GM18507 (cell line): ENCODE data around the gene ENPP6.

ENCODE experiments used
- DNase-seq: peaks from one replicate; pipeline ENCODE4 v3.0.0; 2011; ENCODE audit warnings: low read depth; ENCODE audit not compliant: insufficient read length; ENCODE audit errors: extremely low spot score
- FAIRE-seq: peaks from 2 replicates; lab custom pipeline; 2011; peaks lifted over from hg19 to GRCh38; lab: Jason Lieb, UNC

Gene ENPP6

DNA sequence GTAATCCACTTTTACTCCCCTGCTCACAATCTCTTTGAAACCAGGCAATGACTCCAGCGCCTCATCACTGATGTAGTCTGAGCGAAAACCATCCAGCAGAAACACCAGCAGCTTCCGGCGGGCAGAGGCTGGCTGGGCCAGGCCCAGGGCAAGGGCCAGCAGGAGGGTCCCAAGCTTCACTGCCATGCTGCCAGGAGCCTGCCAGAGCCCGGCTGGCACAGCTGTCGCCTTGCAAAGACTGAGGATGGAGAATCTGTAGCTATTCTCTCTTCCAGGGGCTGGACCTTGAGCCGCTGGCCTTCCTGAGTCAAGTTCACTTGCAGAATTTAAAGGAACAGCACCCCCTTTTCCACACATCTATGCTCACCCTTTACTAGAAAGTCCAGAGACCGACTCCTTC lies at the start of gene ENPP6:
Gene ENPP6, minus strand, starts transcription at position 240 of the 400 bp plus-strand sequence. Its CDS starts 54 bp downstream, at position 186.
- DNase-seq = no peak
- FAIRE-seq = no peak

GRCh38 chr4:184267206-184267608 lies 49.5 kb upstream of the ENPP6 start:
- DNase-seq (no peak), FAIRE-seq (peak; percentile 80)

GRCh38 chr4:184265546-184266351 lies 48.1 kb upstream of the ENPP6 start:
- FAIRE-seq = peak; percentile 75
- no peak for DNase-seq

- FAIRE-seq (peak; percentile 87), DNase-seq (peak; percentile 57)
Observed at GRCh38 chr4:184263910-184264732, 46.4 kb upstream of the ENPP6 start.

GRCh38 chr4:184263461-184263860 lies 45.8 kb upstream of the ENPP6 start:
- DNase-seq (no peak), FAIRE-seq (no peak)

DNA sequence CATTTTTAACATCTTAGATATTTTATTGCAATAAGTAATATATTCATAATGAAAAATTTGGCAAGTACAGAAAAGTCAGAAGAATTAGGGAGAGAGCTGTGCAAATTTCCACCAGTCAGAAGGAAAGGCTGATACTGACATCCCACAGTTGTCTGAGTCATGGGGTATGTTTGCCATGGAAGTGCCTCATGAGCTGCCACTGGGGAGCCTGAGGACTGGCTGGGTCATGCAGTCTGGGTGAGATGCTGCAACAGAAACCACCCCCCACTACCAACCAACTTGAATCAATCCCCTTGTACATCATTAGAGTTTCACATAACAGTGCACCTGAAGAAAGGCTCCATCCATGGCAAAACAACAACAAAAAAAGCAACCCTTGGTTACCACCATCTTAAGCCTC lies 45.2 kb upstream of the ENPP6 start:
- DNase-seq (no peak), FAIRE-seq (peak; percentile 12)

DNA sequence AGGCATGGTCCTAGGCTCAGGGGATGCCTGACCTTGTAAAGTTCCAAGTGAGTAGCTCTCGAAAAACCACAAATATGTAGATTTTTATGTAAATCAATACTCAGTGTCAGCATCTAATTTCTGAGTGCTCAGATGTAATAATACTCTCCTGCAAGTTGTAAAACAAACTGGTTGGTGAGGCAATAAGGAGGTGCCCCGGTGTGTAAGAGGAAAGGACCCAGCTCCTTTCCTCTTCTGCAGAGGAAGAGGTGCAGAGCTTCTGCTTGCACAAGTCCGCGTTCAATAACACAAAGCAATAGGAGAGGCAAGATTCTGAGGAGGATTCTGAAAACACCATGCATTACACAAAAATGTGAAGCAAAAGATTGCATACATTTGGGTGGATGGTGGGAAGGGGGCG lies 43.6 kb upstream of the ENPP6 start:
- DNase-seq = no peak

DNA sequence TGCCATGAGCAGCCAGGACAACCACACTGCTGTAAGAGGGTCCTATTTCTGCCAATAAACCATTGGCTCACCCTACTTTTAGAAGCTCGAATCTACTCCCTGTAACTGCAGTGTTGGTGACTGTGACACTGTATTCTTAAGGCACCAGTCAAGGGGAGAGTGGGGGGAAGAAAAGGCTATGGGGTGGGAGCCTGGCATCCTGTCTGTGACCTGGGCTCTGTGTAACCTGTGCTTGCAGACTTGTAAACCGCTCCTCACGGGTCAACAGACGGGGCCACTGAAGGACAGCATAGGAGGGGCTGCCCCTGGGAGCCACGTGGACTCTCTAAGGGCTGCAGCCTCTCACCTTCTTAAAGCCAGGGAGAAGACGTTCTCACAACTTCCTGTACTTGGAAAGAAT lies 42.2 kb upstream of the ENPP6 start:
- FAIRE-seq (no peak), DNase-seq (no peak)

More for the DNA sequence above, 43.6 kb upstream of the ENPP6 start:
- no peak for FAIRE-seq

DNA sequence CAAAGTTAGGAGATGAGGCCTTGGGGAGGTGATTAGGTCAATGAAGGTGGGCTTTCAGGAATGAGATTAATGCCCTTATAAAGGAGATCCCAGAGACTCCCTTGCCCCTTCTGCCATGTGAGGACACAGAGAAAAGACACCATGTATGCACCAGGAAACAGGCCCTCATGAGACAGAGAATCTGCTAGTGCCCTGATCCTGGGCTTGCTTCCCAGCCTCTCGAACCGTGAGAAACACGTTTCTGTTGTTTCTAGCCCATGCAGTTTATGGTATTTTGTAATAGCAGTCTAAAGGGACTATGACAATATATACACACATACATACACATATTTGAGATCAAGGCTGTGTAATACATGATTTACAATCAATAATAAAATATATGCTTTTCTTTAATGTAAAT lies 41.4 kb upstream of the ENPP6 start:
- DNase-seq = no peak
- no peak for FAIRE-seq

GRCh38 chr4:184255871-184256642 lies 38.4 kb upstream of the ENPP6 start:
- DNase-seq (no peak), FAIRE-seq (no peak)

GRCh38 chr4:184255361-184255760 lies 37.7 kb upstream of the ENPP6 start:
- DNase-seq = no peak
- no peak for FAIRE-seq

GRCh38 chr4:184253072-184253420 lies 35.4 kb upstream of the ENPP6 start:
- DNase-seq = no peak
- no peak for FAIRE-seq

DNA sequence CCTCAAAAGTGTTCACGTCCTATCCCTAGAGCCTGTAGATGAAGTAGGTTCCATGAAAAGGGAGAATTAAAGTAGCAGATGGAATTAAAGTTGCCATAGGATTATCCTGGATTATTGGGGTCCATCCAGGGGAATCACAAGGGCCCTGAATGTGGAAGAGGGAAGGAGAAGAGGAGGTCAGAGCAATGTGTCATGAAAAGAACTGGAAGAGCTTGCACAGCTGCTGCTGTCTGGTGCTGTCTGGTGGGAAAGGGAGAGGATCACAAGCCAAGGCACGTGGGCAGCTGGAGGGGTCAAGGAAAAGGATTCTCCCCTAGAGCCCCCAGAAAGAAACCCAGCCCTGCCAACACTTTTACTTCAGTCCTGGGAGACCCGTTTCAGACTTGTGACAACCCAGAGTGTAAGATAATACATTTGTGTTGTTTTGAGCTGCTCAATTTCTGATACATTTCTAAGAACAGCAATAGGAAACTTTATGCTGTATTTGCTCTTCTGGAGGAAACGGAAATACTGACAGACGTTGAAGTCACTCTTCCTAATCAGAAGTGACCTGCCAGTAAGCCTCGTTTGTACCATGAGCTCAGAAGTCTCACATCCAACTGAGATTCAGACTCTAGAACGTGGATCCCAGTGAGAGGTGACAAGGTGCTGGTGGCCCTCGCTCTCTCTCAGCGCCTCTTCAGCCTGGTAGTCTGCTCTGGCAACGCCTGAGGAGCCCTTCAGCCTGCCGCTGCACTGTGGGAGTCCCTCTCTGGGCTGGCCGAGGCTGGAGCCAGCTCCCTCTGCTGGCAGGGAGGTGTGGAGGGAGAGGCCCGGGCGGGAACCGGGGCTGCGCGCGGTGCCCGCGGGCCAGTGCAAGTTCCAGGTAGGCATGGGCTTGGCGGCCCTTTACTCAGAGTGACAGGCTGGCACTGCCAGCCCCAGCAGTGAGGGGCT lies 34.7 kb upstream of the ENPP6 start:
- DNase-seq (no peak), FAIRE-seq (no peak)

GRCh38 chr4:184251670-184251980 lies 34.0 kb upstream of the ENPP6 start:
- DNase-seq (no peak), FAIRE-seq (no peak)

DNA sequence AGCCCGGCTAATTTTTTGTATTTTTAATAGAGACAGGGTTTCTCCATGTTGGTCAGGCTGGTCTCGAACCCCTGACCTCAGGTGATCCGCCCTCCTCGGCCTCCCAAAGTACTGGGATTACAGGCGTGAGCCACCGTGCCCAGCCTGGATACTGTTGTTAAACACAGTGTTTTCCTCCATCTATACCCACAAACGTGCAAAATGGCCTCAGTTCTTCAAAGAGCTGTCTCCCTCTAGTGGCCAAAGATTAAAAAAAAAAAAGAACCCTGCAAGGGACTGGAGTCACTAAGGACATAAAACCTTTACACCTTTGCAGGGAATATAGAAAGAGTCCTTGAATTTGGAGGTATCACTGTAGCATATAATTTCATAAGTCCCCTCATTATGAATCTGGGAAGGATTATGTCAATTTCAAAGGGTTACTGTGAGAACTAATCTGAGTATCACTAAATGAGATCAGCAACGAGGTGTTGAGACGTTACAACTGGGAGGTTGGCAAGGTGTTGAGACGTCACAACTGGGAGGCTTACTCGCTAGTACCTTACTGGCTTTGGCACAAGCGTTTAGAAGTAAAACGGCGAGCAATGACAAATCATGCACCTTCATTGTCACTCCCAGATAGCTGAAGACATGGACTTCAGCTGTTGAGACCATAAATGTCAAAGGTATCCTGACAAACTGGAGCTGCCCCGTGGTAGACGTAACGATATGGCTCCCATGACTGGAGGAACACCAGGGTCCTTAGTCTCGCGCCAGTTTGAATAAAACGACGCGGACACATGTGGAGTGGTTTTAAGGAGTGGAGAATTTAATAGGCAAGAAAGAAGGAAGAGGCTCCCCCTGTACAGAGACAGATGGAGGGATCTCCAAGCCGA lies 33.4 kb upstream of the ENPP6 start:
- DNase-seq = no peak
- FAIRE-seq = peak; percentile 81

DNA sequence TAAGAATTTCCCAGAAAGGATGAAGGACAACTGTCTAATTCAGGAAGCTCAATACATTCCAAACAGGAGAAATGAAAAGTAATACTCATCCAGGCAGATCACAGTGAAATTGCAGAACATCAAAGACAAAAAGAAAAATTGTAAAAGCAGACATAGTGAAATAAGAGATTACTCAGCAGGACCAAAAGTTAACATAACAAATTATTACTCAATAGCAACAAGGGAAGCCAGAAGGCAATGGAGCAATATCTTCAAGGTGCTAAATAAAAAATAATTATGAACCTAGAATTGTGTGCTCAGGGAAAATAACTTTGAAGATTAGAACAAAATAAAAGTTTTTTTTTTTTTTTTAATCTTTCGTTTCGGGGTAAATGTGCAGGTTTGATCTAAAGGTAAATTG lies 30.5 kb upstream of the ENPP6 start:
- no peak for FAIRE-seq
- DNase-seq = no peak

GRCh38 chr4:184247421-184247820 lies 29.7 kb upstream of the ENPP6 start:
- FAIRE-seq (no peak), DNase-seq (no peak)

GRCh38 chr4:184246426-184246825 lies 28.8 kb upstream of the ENPP6 start:
- no peak for FAIRE-seq
- DNase-seq = no peak
